Karpas-422 (cell line): ENCODE data around the gene SLC38A7. TPM values are rescaled to one million over a fixed set of nuclear protein-coding genes. Genes with fewer than 3 reads are reported as not detected.
A peak's percentile ranks its signal among the peaks of the same experiment; 100 is the strongest.
"Not testable (repeated sequence)": the region's sequence is repeated elsewhere in the genome, so short reads cannot be mapped to it uniquely, and the experiment has no call there.

Experiments used
- DNase-seq: peaks from one replicate; pipeline ENCODE4 v3.0.0-alpha.2; 2015
- H2AFZ ChIP-seq: fragments of 200-600 bp; sonication (generic); 2 replicates; pipeline ENCODE4 v1.6.1; 2014; ENCODE audit warnings: antibody characterized with exemption, low read length, mixed read lengths
- H3K27ac ChIP-seq: fragments of 200-600 bp; sonication (generic); 2 replicates; pipeline ENCODE4 v1.5.1; 2014; ENCODE audit warnings: mild to moderate bottlenecking, low read length, moderate library complexity
- H3K27me3 ChIP-seq: fragments of 200-600 bp; sonication (generic); 2 replicates; pipeline ENCODE4 v1.6.1; 2014; ENCODE audit warnings: low read length, mixed read lengths
- H3K36me3 ChIP-seq: fragments of 200-600 bp; sonication (generic); 2 replicates; pipeline ENCODE4 v1.6.1; 2014; ENCODE audit warnings: low read length, mixed read lengths; ENCODE audit not compliant: insufficient read depth
- H3K4me1 ChIP-seq: fragments of 200-600 bp; sonication (generic); 2 replicates; pipeline ENCODE4 v1.6.1; 2014; ENCODE audit warnings: mild to moderate bottlenecking, low read length, mixed read lengths
- H3K4me2 ChIP-seq: fragments of 200-600 bp; sonication (generic); 2 replicates; pipeline ENCODE4 v1.6.1; 2014; ENCODE audit warnings: low read length, low read depth, mild to moderate bottlenecking; ENCODE audit not compliant: poor library complexity, severe bottlenecking
- H3K4me3 ChIP-seq: fragments of 200-600 bp; sonication (generic); 2 replicates; pipeline ENCODE4 v1.5.1; 2014; ENCODE audit warnings: mild to moderate bottlenecking, antibody characterized with exemption, low read length, mixed read lengths
- H3K79me2 ChIP-seq: fragments of 200-600 bp; sonication (generic); 2 replicates; pipeline ENCODE4 v1.6.1; 2014; ENCODE audit warnings: mild to moderate bottlenecking, low read length, mixed read lengths
- H3K9ac ChIP-seq: fragments of 200-600 bp; sonication (generic); 2 replicates; pipeline ENCODE4 v1.6.0; 2014; ENCODE audit warnings: low read length
- H3K9me2 ChIP-seq: fragments of 200-600 bp; sonication (generic), shearing (Covaris generic); replicated peaks from 2 replicates; pipeline ENCODE4 v1.6.0; 2014; ENCODE audit warnings: mild to moderate bottlenecking, low read length, moderate library complexity; ENCODE audit not compliant: insufficient read depth
- H3K9me3 ChIP-seq: fragments of 300-700, 200-600 bp; sonication (generic); 2 replicates; pipeline ENCODE4 v1.6.1; 2014; ENCODE audit warnings: low read length, mixed read lengths
- H4K20me1 ChIP-seq: fragments of 200-600 bp; sonication (generic); 2 replicates; pipeline ENCODE4 v1.6.1; 2014; ENCODE audit warnings: mild to moderate bottlenecking, antibody characterized with exemption, low read length, low read depth; ENCODE audit not compliant: insufficient read depth
- total RNA-seq: library from RNA; depleted of rRNA; stranded (reverse); fragments of >200 nt; shearing (Covaris generic); gene quantifications from 2 replicates; pipeline ENCODE4 v1.2.3, GENCODE V29; 2014; ENCODE audit warnings: low replicate concordance

Gene SLC38A7
- total RNA-seq, 1 experiment from 2014 or later, result 6.4 TPM

GRCh38 chr16:58692450-58692849, 7.9 kb upstream of the SLC38A7 start:
- Histone ChIP-seq H2AFZ (no peak overlapping the region), H3K9me3 (no peaks in the 10 kb centered on the region), H3K79me2 (no peaks in the 10 kb centered on the region), H3K27ac (no peak overlapping the region), H3K4me3 (no peak overlapping the region), H3K4me1 (no peaks in the 10 kb centered on the region), H4K20me1 (no peaks in the 10 kb centered on the region), H3K9me2 (no peaks in the 10 kb centered on the region), H3K9ac (no peak overlapping the region), H3K4me2 (no peak overlapping the region), H3K27me3 (no peaks in the 10 kb centered on the region), H3K36me3 (no peaks in the 10 kb centered on the region)
- no peak for DNase-seq

GRCh38 chr16:58686985-58687706, 2.6 kb upstream of the SLC38A7 start:
- H3K36me3 ChIP-seq, H2AFZ ChIP-seq, H3K9ac ChIP-seq, H3K27me3 ChIP-seq, DNase-seq, H3K4me2 ChIP-seq, H3K9me3 ChIP-seq, H3K79me2 ChIP-seq, H3K27ac ChIP-seq, H3K9me2 ChIP-seq, H3K4me3 ChIP-seq, H4K20me1 ChIP-seq, H3K4me1 ChIP-seq: not testable (repeated sequence)

DNA sequence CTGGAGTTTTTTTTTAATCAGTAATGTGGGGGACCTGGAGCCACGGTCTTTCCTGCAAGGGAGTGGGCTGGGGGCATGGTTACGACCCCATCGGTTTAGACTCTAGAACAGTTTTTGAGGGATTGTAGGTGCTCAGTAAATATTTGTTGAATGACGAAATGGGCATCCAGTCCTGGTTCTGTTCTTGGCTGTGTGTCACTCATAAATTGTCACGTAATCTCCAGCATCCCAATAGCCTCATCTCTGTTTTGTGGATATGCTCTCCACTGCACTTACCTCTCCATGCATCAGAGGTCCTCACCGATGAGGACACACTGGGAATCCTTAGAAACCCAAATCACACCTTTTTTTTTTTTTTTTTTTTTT, 497 bp upstream of the SLC38A7 start:
- DNase-seq, result no peak
- no peak overlapping the region for H3K27ac ChIP-seq
- no peaks in the 10 kb centered on the region for H4K20me1 ChIP-seq
- peaks cover 10% of the 10 kb centered on the region for H3K4me1 ChIP-seq
- no peaks in the 10 kb centered on the region for H3K36me3 ChIP-seq
- H3K27me3 ChIP-seq, result no peaks in the 10 kb centered on the region
- H3K79me2 ChIP-seq, result peaks cover 6% of the 10 kb centered on the region; the same call in 1 of the 2 replicates
- H3K9me3 ChIP-seq, result no peaks in the 10 kb centered on the region
- H3K9ac ChIP-seq, result no peak overlapping the region
- peak overlapping the region; percentile 96 for H3K4me2 ChIP-seq
- peak overlapping the region; percentile 92 for H3K4me3 ChIP-seq
- H2AFZ ChIP-seq, result peak overlapping the region; percentile 82
- no peaks in the 10 kb centered on the region for H3K9me2 ChIP-seq

GRCh38 chr16:58684001-58684353, 593 bp downstream of the SLC38A7 start:
- Histone ChIP-seq H3K9ac (peak overlapping the region; percentile 86), H3K27ac (no peak overlapping the region), H3K4me3 (peak overlapping the region; percentile 92), H3K9me2 (no peaks in the 10 kb centered on the region), H3K9me3 (no peaks in the 10 kb centered on the region), H4K20me1 (no peaks in the 10 kb centered on the region), H3K4me1 (peaks cover 10% of the 10 kb centered on the region), H3K4me2 (peak overlapping the region; percentile 96), H2AFZ (peak overlapping the region; percentile 82), H3K36me3 (no peaks in the 10 kb centered on the region), H3K79me2 (peaks cover 6% of the 10 kb centered on the region; the same call in 1 of the 2 replicates), H3K27me3 (no peaks in the 10 kb centered on the region)
- no peak for DNase-seq

- Histone ChIP-seq H3K4me2 (no peak overlapping the region), H3K27me3 (no peaks in the 10 kb centered on the region), H3K4me1 (peaks cover 10% of the 10 kb centered on the region), H2AFZ (no peak overlapping the region), H3K27ac (no peak overlapping the region), H3K79me2 (peaks cover 6% of the 10 kb centered on the region; the same call in 1 of the 2 replicates), H3K9me3 (no peaks in the 10 kb centered on the region), H4K20me1 (no peaks in the 10 kb centered on the region), H3K4me3 (no peak overlapping the region), H3K9ac (no peak overlapping the region), H3K9me2 (no peaks in the 10 kb centered on the region), H3K36me3 (no peaks in the 10 kb centered on the region)
- no peak for DNase-seq
Measured at GRCh38 chr16:58679763-58680162, 4.8 kb downstream of the SLC38A7 start.

DNA sequence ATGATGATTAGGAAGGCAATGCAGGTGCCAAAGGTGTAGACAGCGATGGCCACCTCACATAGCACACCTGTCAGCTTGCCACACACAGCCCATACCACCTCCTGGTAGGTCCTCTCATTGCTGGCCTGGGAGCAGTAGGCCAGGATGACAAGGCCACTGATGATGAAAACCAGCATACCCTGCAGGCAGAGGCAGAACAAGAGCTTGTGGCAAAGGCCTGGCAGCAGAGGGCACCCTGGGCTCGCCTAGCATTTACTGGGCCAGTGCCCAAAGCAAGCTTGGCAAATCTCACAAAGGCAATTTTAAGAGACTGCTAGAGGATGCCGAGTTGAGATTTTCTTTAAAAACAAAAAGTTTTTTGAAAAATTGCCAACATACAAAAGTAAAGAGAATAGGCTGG, 5.9 kb downstream of the SLC38A7 start:
- Histone ChIP-seq H2AFZ (no peak overlapping the region), H3K4me2 (no peak overlapping the region), H3K9ac (no peak overlapping the region), H3K36me3 (no peaks in the 10 kb centered on the region), H3K79me2 (no peaks in the 10 kb centered on the region), H3K4me1 (peaks cover 5% of the 10 kb centered on the region), H3K9me2 (no peaks in the 10 kb centered on the region), H3K27ac (no peak overlapping the region), H4K20me1 (no peaks in the 10 kb centered on the region), H3K4me3 (no peak overlapping the region), H3K9me3 (no peaks in the 10 kb centered on the region), H3K27me3 (no peaks in the 10 kb centered on the region)
- peak; percentile 73 for DNase-seq

GRCh38 chr16:58678269-58678668, 6.3 kb downstream of the SLC38A7 start:
- Histone ChIP-seq H3K36me3 (no peaks in the 10 kb centered on the region), H3K27me3 (no peaks in the 10 kb centered on the region), H3K9ac (no peak overlapping the region), H3K9me3 (no peaks in the 10 kb centered on the region), H3K4me1 (peaks cover under 1% of the 10 kb centered on the region; the same call in 1 of the 2 replicates), H4K20me1 (no peaks in the 10 kb centered on the region), H3K9me2 (no peaks in the 10 kb centered on the region), H3K27ac (no peak overlapping the region), H3K4me2 (no peak overlapping the region), H3K79me2 (no peaks in the 10 kb centered on the region), H3K4me3 (no peak overlapping the region), H2AFZ (no peak overlapping the region)
- DNase-seq, result no peak

GRCh38 chr16:58670946-58671583, 13.5 kb downstream of the SLC38A7 start:
- Histone ChIP-seq H3K9ac (no peak overlapping the region), H2AFZ (no peak overlapping the region), H3K9me2 (no peaks in the 10 kb centered on the region), H3K27ac (no peak overlapping the region), H3K4me3 (no peak overlapping the region), H3K79me2 (no peaks in the 10 kb centered on the region), H3K4me2 (no peak overlapping the region), H3K27me3 (no peaks in the 10 kb centered on the region), H3K9me3 (no peaks in the 10 kb centered on the region), H3K36me3 (no peaks in the 10 kb centered on the region), H3K4me1 (no peaks in the 10 kb centered on the region), H4K20me1 (no peaks in the 10 kb centered on the region)
- DNase-seq, result no peak
